Panc1 (cell line): ENCODE measurements around the gene IFNA7. TPM values are rescaled to one million over a fixed set of nuclear protein-coding genes. Genes with fewer than 3 reads are reported as not detected.
"Not testable (repeated sequence)": the region's sequence is repeated elsewhere in the genome, so short reads cannot be mapped to it uniquely, and the experiment has no call there.

Source experiments
- ATAC-seq: fragments of 200-7000 bp; cut with Tn5 transposase; 2 replicates; pipeline ENCODE4 v1.9.1; 2020; ENCODE audit warnings: mild to moderate bottlenecking, moderate library complexity
- Bru-seq: library from RNA; stranded (reverse); fragments of 400-500 nt; gene quantifications from one replicate; lab custom pipeline; 2021; lab: Mats Ljungman, UMichigan
- BruChase-seq, 2 experiments: library from RNA; stranded (reverse); fragments of 400-500 nt; gene quantifications; one replicate each; lab custom pipeline; 2021; lab: Mats Ljungman, UMichigan
- BruUV-seq: library from RNA; stranded (reverse); fragments of 400-500 nt; replicated peaks from 2 replicates; lab custom pipeline; 2021; lab: Mats Ljungman, UMichigan
- CTCF ChIA-PET: fragments of 300-600 bp; sonication (Branson Sonifier 250); formaldehyde crosslinking; loops from one replicate; lab custom pipeline; 2022; ENCODE audit warnings: antibody characterized with exemption; lab: Charles Lee
- POLR2A ChIA-PET: fragments of 300-600 bp; sonication (Branson Sonifier 250); formaldehyde crosslinking; loops from one replicate; lab custom pipeline; 2022; ENCODE audit warnings: antibody characterized with exemption; lab: Charles Lee
- DNase-seq: peaks from one replicate; pipeline ENCODE4 v3.0.0-alpha.2; 2010; ENCODE audit warnings: low read depth, low spot score
- H3K27ac ChIP-seq: 2 replicates; pipeline ENCODE4 v1.5.1; 2011; ENCODE audit warnings: mild to moderate bottlenecking, low read length, inconsistent platforms
- H3K27me3 ChIP-seq: fragments of 200-500 bp; sonication (Bioruptor generic); 2 replicates; pipeline ENCODE4 v1.6.0; 2014; ENCODE audit warnings: low read length, inconsistent platforms; ENCODE audit not compliant: control insufficient read depth, insufficient read depth
- H3K36me3 ChIP-seq: fragments of 200-500 bp; sonication (Bioruptor generic); 2 replicates; pipeline ENCODE4 v1.5.1; 2014; ENCODE audit warnings: inconsistent platforms, mild to moderate bottlenecking, low read length, moderate library complexity; ENCODE audit not compliant: control insufficient read depth, insufficient read depth
- H3K4me1 ChIP-seq: 2 replicates; pipeline ENCODE4 v1.5.1; 2011; ENCODE audit warnings: inconsistent platforms, mild to moderate bottlenecking, low read length, moderate library complexity; ENCODE audit not compliant: control insufficient read depth, insufficient read depth
- H3K4me3 ChIP-seq, 2 experiments: 2 replicates each; pipeline ENCODE4 v1.5.1; 2011 to 2012; ENCODE audit warnings: low read depth in 2 of 2, low read length in 2 of 2, mild to moderate bottlenecking in 2 of 2, inconsistent platforms in 1 of 2, moderate library complexity in 1 of 2
- H3K9me3 ChIP-seq: fragments of 200-500 bp; sonication (Bioruptor generic); 2 replicates; pipeline ENCODE4 v1.5.1; 2014; ENCODE audit warnings: low read depth, mild to moderate bottlenecking, inconsistent platforms, low read length, moderate library complexity; ENCODE audit not compliant: control insufficient read depth, insufficient read depth
- POLR2AphosphoS5 ChIP-seq: IDR thresholded peaks from 2 replicates; pipeline ENCODE4 v1.6.1; 2012; ENCODE audit warnings: mild to moderate bottlenecking, low read depth, low read length, moderate library complexity
- SIN3A ChIP-seq: IDR thresholded peaks from 2 replicates; pipeline ENCODE4 v1.6.1; 2012; ENCODE audit warnings: low read depth, mild to moderate bottlenecking, low read length, moderate library complexity, borderline replicate concordance; ENCODE audit not compliant: insufficient read depth
- TCF7L2 ChIP-seq: IDR thresholded peaks from 2 replicates; pipeline ENCODE4 v1.6.1; 2011; ENCODE audit warnings: mild to moderate bottlenecking, low read depth, low read length, inconsistent platforms
- in situ Hi-C: cut with HindIII; loops from 2 replicates; pipeline ENCODE4 v1.10.0; 2016; ENCODE audit warnings: low sequenced_read_pairs, low pct_unique_long_range_greater_than_20kb
- intact Hi-C: fragments of 100-400 bp; cut with micrococcal nuclease; formaldehyde crosslinking; loops from one replicate; pipeline ENCODE4 v1.10.0; 2022; ENCODE audit not compliant: unreplicated experiment
- long read RNA-seq: library from polyadenylated mRNA; unstranded; transcript quantifications from one replicate; pipeline ENCODE4 v2.0.0, GENCODE V29; 2021; ENCODE audit not compliant: unreplicated experiment
- polyA plus RNA-seq: library from polyadenylated mRNA; unstranded; fragments of >200 nt; gene quantifications from one replicate; pipeline ENCODE4 v1.2.1, GENCODE V29; 2012; ENCODE audit warnings: missing spikeins; ENCODE audit not compliant: insufficient read length
- total RNA-seq: library from RNA; stranded (reverse); gene quantifications from one replicate; pipeline ENCODE4 v1.2.1, GENCODE V29; 2021; ENCODE audit not compliant: unreplicated experiment
- TF ChIP-seq, protein P1 (sequence below), 2 experiments: IDR thresholded peaks; 2 replicates each; pipeline ENCODE4 v1.6.1; 2011 to 2012; ENCODE audit warnings: low read depth in 2 of 2, control low read depth in 1 of 2, low read length in 1 of 2, mild to moderate bottlenecking in 1 of 2, moderate library complexity in 1 of 2; ENCODE audit not compliant: insufficient read depth in 1 of 2
- TF ChIP-seq, protein P2 (sequence below): fragments of 450-650 bp; IDR thresholded peaks from 2 replicates; pipeline ENCODE4 v1.5.1; 2017; ENCODE audit warnings: mild to moderate bottlenecking

IFNA7 gene
- total RNA-seq, result not detected
- polyA plus RNA-seq, result not detected
- Bru-seq, nascent RNA, result not detected
- not detected for BruChase-seq, experiment 1, labeled RNA remaining after a 2-hour chase
- BruChase-seq, experiment 2, labeled RNA remaining after a 6-hour chase, result not detected
- long read RNA-seq, result 0 reads

DNA sequence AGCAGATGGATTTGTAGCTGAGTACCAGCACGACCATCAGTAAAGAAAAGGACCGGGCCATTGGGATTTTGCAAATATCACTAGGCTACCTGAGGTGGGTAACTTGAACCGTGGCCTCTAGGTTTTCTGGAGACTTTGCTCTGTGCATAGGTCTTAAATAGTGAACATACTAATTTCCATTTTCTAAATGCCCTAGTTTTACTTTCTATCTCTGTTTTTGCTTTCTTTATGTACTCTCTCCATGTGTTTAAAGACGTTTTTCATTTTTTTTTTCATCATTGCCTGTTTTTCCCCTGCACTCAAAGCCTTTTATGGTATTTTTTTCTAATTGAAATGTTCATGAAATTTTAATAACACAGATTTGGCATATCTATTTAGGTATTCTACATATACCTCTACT, at the start of gene IFNA7:
Gene IFNA7 (minus strand): TSS at position 101 of the 400 bp plus-strand sequence. CDS start 40 bp downstream, at position 61.
- H3K36me3 ChIP-seq, BruUV-seq, H3K27me3 ChIP-seq, ATAC-seq, H3K4me1 ChIP-seq, in situ Hi-C loops, H3K27ac ChIP-seq, H3K4me3 ChIP-seq, POLR2A ChIA-PET, CTCF ChIA-PET, intact Hi-C loops, DNase-seq, H3K9me3 ChIP-seq: not testable (repeated sequence)

DNA sequence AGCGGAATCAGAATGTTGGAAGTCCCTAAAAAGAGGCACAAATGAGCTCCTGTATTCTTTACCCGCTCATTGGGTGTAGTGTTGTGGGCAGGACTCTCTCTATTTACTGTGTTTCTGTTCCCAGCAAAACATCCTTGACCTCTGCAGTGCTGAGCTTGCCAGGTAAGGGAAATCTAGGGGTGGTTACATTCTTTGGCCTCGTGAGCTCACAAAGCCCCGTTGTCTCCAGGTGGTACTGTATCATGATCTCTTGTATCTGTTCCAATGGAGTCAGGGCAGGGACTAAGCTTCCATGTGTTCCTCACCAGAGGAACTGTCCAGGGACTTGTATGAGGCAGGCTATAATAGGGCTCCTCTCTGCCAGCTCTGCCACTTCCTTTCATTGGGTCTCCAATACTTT, 49.6 kb upstream of the IFNA7 start:
- no peak for DNase-seq
- Histone ChIP-seq H3K36me3 (no peaks in the 10 kb centered on the region), H3K27me3 (no peaks in the 10 kb centered on the region), H3K9me3 (no peaks in the 10 kb centered on the region), H3K4me1 (no peaks in the 10 kb centered on the region; the same call in 1 of the 2 replicates), H3K27ac (no peak overlapping the region), H3K4me3 (no peak overlapping the region)
- ATAC-seq, result no peak
- in situ Hi-C loops, result no loop called here
- intact Hi-C loops, result no loop called here
- ChIA-PET POLR2A (no interaction called here), CTCF (no interaction called here)
- TF ChIP-seq, protein P1, sequence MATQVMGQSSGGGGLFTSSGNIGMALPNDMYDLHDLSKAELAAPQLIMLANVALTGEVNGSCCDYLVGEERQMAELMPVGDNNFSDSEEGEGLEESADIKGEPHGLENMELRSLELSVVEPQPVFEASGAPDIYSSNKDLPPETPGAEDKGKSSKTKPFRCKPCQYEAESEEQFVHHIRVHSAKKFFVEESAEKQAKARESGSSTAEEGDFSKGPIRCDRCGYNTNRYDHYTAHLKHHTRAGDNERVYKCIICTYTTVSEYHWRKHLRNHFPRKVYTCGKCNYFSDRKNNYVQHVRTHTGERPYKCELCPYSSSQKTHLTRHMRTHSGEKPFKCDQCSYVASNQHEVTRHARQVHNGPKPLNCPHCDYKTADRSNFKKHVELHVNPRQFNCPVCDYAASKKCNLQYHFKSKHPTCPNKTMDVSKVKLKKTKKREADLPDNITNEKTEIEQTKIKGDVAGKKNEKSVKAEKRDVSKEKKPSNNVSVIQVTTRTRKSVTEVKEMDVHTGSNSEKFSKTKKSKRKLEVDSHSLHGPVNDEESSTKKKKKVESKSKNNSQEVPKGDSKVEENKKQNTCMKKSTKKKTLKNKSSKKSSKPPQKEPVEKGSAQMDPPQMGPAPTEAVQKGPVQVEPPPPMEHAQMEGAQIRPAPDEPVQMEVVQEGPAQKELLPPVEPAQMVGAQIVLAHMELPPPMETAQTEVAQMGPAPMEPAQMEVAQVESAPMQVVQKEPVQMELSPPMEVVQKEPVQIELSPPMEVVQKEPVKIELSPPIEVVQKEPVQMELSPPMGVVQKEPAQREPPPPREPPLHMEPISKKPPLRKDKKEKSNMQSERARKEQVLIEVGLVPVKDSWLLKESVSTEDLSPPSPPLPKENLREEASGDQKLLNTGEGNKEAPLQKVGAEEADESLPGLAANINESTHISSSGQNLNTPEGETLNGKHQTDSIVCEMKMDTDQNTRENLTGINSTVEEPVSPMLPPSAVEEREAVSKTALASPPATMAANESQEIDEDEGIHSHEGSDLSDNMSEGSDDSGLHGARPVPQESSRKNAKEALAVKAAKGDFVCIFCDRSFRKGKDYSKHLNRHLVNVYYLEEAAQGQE (IDR thresholded peaks at IDR 0.05; ENCODE audit: insufficient read depth in 1 of 2, low read depth in 2 of 2, low read length in 1 of 2), result no peak
- TF ChIP-seq, protein P2, sequence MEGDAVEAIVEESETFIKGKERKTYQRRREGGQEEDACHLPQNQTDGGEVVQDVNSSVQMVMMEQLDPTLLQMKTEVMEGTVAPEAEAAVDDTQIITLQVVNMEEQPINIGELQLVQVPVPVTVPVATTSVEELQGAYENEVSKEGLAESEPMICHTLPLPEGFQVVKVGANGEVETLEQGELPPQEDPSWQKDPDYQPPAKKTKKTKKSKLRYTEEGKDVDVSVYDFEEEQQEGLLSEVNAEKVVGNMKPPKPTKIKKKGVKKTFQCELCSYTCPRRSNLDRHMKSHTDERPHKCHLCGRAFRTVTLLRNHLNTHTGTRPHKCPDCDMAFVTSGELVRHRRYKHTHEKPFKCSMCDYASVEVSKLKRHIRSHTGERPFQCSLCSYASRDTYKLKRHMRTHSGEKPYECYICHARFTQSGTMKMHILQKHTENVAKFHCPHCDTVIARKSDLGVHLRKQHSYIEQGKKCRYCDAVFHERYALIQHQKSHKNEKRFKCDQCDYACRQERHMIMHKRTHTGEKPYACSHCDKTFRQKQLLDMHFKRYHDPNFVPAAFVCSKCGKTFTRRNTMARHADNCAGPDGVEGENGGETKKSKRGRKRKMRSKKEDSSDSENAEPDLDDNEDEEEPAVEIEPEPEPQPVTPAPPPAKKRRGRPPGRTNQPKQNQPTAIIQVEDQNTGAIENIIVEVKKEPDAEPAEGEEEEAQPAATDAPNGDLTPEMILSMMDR, result no peak
- TF ChIP-seq SIN3A (no peak), TCF7L2 (no peak), POLR2AphosphoS5 (no peak)
- no TSS peak for BruUV-seq

DNA sequence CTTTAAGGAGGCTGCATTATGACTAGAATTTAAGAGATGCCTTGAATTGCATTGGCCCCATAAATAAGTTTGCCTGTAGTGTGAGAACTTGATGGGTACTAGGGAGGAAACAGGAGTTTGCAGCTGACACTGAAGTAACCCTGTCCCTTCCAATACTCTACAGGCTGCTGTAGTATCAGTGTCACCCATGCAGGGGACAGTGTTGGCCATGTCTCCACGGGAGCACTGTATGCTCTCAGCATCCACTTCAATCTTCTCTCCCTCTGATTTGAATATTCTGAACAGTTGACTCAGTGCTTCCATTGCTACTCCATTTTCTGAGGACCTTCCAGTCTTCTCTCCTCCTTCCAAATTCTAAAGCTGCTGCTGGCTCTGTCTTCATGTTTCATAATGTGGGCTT, 49.2 kb upstream of the IFNA7 start:
- in situ Hi-C loops (no loop called here), intact Hi-C loops (no loop called here)
- ChIA-PET CTCF (no interaction called here), POLR2A (no interaction called here)
- no peak for ATAC-seq
- no peak for DNase-seq
- Histone ChIP-seq H3K4me3 (no peak overlapping the region), H3K4me1 (no peaks in the 10 kb centered on the region; the same call in 1 of the 2 replicates), H3K27me3 (no peaks in the 10 kb centered on the region), H3K36me3 (no peaks in the 10 kb centered on the region), H3K9me3 (no peaks in the 10 kb centered on the region), H3K27ac (no peak overlapping the region)
- BruUV-seq, result no TSS peak
- no peak for TF ChIP-seq TCF7L2
- no peak for TF ChIP-seq POLR2AphosphoS5
- no peak for TF ChIP-seq SIN3A
- TF ChIP-seq, protein P2, result no peak
- TF ChIP-seq, protein P1 (IDR thresholded peaks at IDR 0.05; ENCODE audit: insufficient read depth in 1 of 2, low read depth in 2 of 2, low read length in 1 of 2), result no peak
